Placental pericyte (primary cell): Measurements from ENCODE around the gene ACYP1. TPM values are rescaled to one million over a fixed set of nuclear protein-coding genes. Genes with fewer than 3 reads are reported as not detected.

Experiments
- small RNA-seq: library from RNA; depleted of rRNA; stranded (forward); fragments of <200 nt; gene quantifications from one replicate; pipeline ENCODE3, GENCODE V24; 2012; ENCODE audit warnings: low replicate concordance
- total RNA-seq: library from RNA; depleted of rRNA; stranded (reverse); fragments of >200 nt; gene quantifications from 2 replicates; pipeline ENCODE4 v1.2.3, GENCODE V29; 2012

The ACYP1 gene
- 1.3 and 8.9 TPM in 2 replicates for total RNA-seq

DNA sequence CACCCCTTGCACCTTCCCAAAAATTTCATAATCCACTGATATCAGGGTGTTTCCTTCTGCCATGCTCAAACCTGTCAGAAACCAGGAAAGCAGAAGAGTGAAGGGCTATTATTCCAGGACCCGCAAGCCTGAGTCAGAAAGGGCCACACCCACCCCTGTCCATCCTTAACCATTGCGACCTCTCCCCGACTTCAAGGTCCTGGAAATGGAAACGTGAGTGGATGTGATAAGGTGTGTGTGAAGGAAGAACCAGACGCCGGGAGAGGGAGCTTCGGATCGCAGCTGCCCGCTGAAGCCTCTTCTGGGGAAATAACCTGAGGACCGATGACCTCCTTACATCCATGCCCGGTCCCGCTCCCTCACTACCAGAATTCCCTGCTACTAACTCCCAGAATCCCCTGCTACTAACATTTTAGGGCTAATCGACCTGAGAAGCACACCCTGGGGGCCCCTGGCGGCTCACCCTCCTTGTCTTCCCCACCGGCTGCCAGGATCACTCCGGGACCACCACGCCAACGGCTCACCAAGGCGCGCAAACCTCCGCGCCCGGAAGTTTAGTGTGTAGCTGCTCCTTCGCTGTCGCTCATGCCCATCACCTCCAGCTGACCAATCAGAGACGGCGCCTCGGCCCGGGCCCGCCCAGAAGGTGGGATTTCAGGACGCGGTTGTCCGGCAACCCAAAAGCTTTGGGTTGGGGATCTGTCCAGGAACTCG is at the start of gene ACYP1:
ACYP1 (minus strand) TSS at position 534 of the 714 bp plus-strand sequence; CDS start at position 63, 471 bp downstream.

GRCh38 chr14:75069121-75069810 is 5.4 kb upstream of the ACYP1 start, which contains the start of gene ZC2HC1C:
ZC2HC1C (plus strand) TSS chr14:75069641; CDS start chr14:75070574, 933 bp downstream.

GRCh38 chr14:75050852-75051555 is 12.8 kb downstream of the ACYP1 start, which contains the start of gene MLH3:
MLH3 (minus strand) TSS chr14:75051467; CDS start chr14:75049655, 1,812 bp downstream.

Small RNAs within 50 kb of the gene (small RNA-seq; reads per million reads assigned to genes)
- gene RNU6-689P = not detected

Other genes with a start within 250 kb of the ACYP1 start
- gene PROX2, start 187.9 kb downstream of the ACYP1 start, total RNA-seq = not detected in 2 replicates
- 88.0 and 99.2 TPM in 2 replicates for gene DLST, start 182.1 kb downstream of the ACYP1 start, total RNA-seq
- gene RPS6KL1, start 140.8 kb downstream of the ACYP1 start, total RNA-seq = 1.4 and 2.2 TPM in 2 replicates
- gene PGF, start 108.4 kb downstream of the ACYP1 start, total RNA-seq = 0.22 and 2.4 TPM in 2 replicates
- gene EIF2B2, start 61.1 kb downstream of the ACYP1 start, total RNA-seq = 47.5 and 60.7 TPM in 2 replicates
- 17.5 and 27.2 TPM in 2 replicates for gene MLH3, start 12.6 kb downstream of the ACYP1 start, total RNA-seq
- 0.22 and 2.3 TPM in 2 replicates for gene ZC2HC1C, start 5.6 kb upstream of the ACYP1 start, total RNA-seq
- gene NEK9, start 63.0 kb upstream of the ACYP1 start, total RNA-seq = 30.6 and 33.8 TPM in 2 replicates
- gene TMED10, start 112.6 kb upstream of the ACYP1 start, total RNA-seq = 263 and 440 TPM in 2 replicates
- gene FOS, start 214.8 kb upstream of the ACYP1 start, total RNA-seq = 18.9 and 25.4 TPM in 2 replicates